GM12892 (cell line): ENCODE data around the gene ETS1.

Experiments
- DNase-seq: peaks from one replicate; pipeline ENCODE4 v3.0.0; 2011; ENCODE audit not compliant: insufficient read length
- FAIRE-seq: peaks from 2 replicates; lab custom pipeline; 2011; peaks lifted over from hg19 to GRCh38; lab: Jason Lieb, UNC
- POLR2A ChIP-seq: IDR thresholded peaks from 2 replicates; pipeline ENCODE4 v1.6.1; 2011; ENCODE audit warnings: low read depth, low read length, control low read depth
- POLR2AphosphoS5 ChIP-seq: IDR thresholded peaks from 2 replicates; pipeline ENCODE4 v1.6.1; 2011; ENCODE audit warnings: low read depth, low read length, control low read depth
- TAF1 ChIP-seq: IDR thresholded peaks from 2 replicates; pipeline ENCODE4 v1.6.1; 2011; ENCODE audit warnings: low read depth, mild to moderate bottlenecking, control low read depth, low read length, borderline replicate concordance

ETS1 gene

GRCh38 chr11:128482512-128483191, 104.7 kb downstream of the ETS1 start:
- TF ChIP-seq POLR2A (peak; percentile 51; the same call in 1 of the 2 replicates), POLR2AphosphoS5 (peak; percentile 65), TAF1 (0 out of 2 replicates have a peak, but pooled peaks have one; percentile 32)
- DNase-seq (no peak), FAIRE-seq (no peak)

- no peak for FAIRE-seq
- no peak for TF ChIP-seq POLR2AphosphoS5
- TF ChIP-seq POLR2A: no peak
- TF ChIP-seq TAF1: no peak
- no peak for DNase-seq
Measured at GRCh38 chr11:128482092-128482491, 105.3 kb downstream of the ETS1 start.

GRCh38 chr11:128481135-128481534, 106.2 kb downstream of the ETS1 start:
- peak; percentile 51 for FAIRE-seq
- TF ChIP-seq POLR2AphosphoS5: no peak
- TF ChIP-seq TAF1: no peak
- TF ChIP-seq POLR2A: no peak
- no peak for DNase-seq

GRCh38 chr11:128480665-128481064, 106.7 kb downstream of the ETS1 start:
- TF ChIP-seq TAF1: no peak
- no peak for TF ChIP-seq POLR2A
- TF ChIP-seq POLR2AphosphoS5: no peak

GRCh38 chr11:128480066-128480465, 107.3 kb downstream of the ETS1 start:
- FAIRE-seq (peak; percentile 48), DNase-seq (no peak)
- no peak for TF ChIP-seq POLR2A
- TF ChIP-seq POLR2AphosphoS5: no peak
- TF ChIP-seq TAF1: no peak

More at GRCh38 chr11:128480665-128481064, 106.7 kb downstream of the ETS1 start:
- FAIRE-seq: peak; percentile 14
- DNase-seq: no peak

GRCh38 chr11:128479144-128479543, 108.2 kb downstream of the ETS1 start:
- FAIRE-seq (peak; percentile 70), DNase-seq (no peak)
- TF ChIP-seq TAF1 (no peak), POLR2A (no peak), POLR2AphosphoS5 (no peak)

GRCh38 chr11:128478305-128478704, 109.1 kb downstream of the ETS1 start:
- TF ChIP-seq POLR2A: no peak
- TF ChIP-seq TAF1: no peak
- TF ChIP-seq POLR2AphosphoS5: no peak
- DNase-seq (no peak), FAIRE-seq (peak; percentile 88)

- DNase-seq (no peak), FAIRE-seq (peak; percentile 86)
- TF ChIP-seq POLR2A (no peak), POLR2AphosphoS5 (no peak), TAF1 (no peak)
Measured at GRCh38 chr11:128477811-128478210, 109.5 kb downstream of the ETS1 start.

- no peak for FAIRE-seq
- TF ChIP-seq POLR2AphosphoS5: no peak
- TF ChIP-seq POLR2A: no peak
- TF ChIP-seq TAF1: no peak
- DNase-seq: no peak
Measured at GRCh38 chr11:128477278-128477677, 110.1 kb downstream of the ETS1 start.

- DNase-seq (no peak), FAIRE-seq (peak; percentile 85)
- TF ChIP-seq TAF1 (no peak), POLR2AphosphoS5 (no peak), POLR2A (no peak)
Measured at GRCh38 chr11:128476729-128477128, 110.6 kb downstream of the ETS1 start.

- peak; percentile 74 for FAIRE-seq
- TF ChIP-seq POLR2A (no peak), TAF1 (no peak), POLR2AphosphoS5 (no peak)
- DNase-seq: no peak
Measured at GRCh38 chr11:128476049-128476448, 111.3 kb downstream of the ETS1 start.

GRCh38 chr11:128474036-128474874, 113.1 kb downstream of the ETS1 start:
- FAIRE-seq (no peak), DNase-seq (no peak)
- no peak for TF ChIP-seq POLR2AphosphoS5
- TF ChIP-seq POLR2A: no peak
- TF ChIP-seq TAF1: no peak
